ENCODE results near the gene CATSPERE. TPM values are rescaled to one million over a fixed set of nuclear protein-coding genes. Genes with fewer than 3 reads are reported as not detected.

Gene CATSPERE
- total and polyA plus RNA-seq, 11 donors, result 0.07 to 1.2 (median 0.25) TPM

DNA sequence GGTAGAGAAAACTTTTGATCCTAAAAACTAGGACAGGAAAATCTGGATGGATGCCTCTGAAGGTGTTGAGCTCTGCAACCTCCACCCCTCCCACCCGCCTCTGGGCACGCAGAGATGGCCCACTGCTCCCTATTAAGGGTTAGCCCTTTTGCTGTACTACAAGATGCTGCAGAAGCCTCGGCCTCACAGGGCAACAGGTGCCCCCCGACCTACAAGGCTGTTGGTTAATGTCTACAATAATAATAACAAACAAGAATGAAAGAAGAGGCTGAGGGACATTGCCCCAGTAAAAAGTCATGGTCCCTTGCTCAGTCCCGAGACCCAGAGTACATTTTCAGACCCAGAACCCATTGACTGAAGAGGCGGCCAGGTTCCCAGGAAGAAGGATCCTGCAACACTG lies 184.3 kb downstream of the CATSPERE start:
- TF ChIP-seq CTCF (IDR thresholded peaks at IDR 0.05) (no peak), POLR2A (IDR thresholded peaks at IDR 0.05) (no peak)
- 76 to 95% (median 80%) methylated on average over 5 to 6 of the region's 6 CpGs for WGBS, 4 donors
- Histone ChIP-seq H3K4me3 (no peak overlapping the region), H3K27me3 (peaks cover 0 to 6% (median 0%) of the 10 kb centered on the region in 9 donors), H3K4me1 (no peaks in the 10 kb centered on the region), H3K36me3 (no peaks in the 10 kb centered on the region), H3K27ac (no peak overlapping the region), H3K9me3 (no peaks in the 10 kb centered on the region)
- no peak for DNase-seq
- intact Hi-C loops (cut with DNase I), result no loop called here
- no peak for ATAC-seq

GRCh38 chr1:244645890-244646289 lies 184.8 kb downstream of the CATSPERE start:
- Histone ChIP-seq H3K4me1 (no peaks in the 10 kb centered on the region), H3K36me3 (no peaks in the 10 kb centered on the region), H3K9me3 (no peaks in the 10 kb centered on the region), H3K27ac (no peak overlapping the region), H3K4me3 (no peak overlapping the region), H3K27me3 (peaks cover 0 to 6% (median 0%) of the 10 kb centered on the region in 9 donors)
- intact Hi-C loops (cut with DNase I), result no loop called here
- no peak for DNase-seq
- ATAC-seq, result no peak
- WGBS, 4 donors, result 74 to 76% (median 75%) methylated on average over 5 to 6 of the region's 6 CpGs
- no peak for TF ChIP-seq CTCF (IDR thresholded peaks at IDR 0.05)
- no peak for TF ChIP-seq POLR2A (IDR thresholded peaks at IDR 0.05)

GRCh38 chr1:244647819-244648218 lies 186.7 kb downstream of the CATSPERE start:
- H3K4me3 ChIP-seq, result no peak overlapping the region
- H3K4me1 ChIP-seq, result peaks cover 0 to 7% (median 0%) of the 10 kb centered on the region in 12 donors
- ATAC-seq (no peak), DNase-seq (no peak)
- 65 to 80% (median 73%) methylated on average over 6 of the region's 6 CpGs for WGBS, 4 donors
- H3K9me3 ChIP-seq, result no peaks in the 10 kb centered on the region
- H3K36me3 ChIP-seq, result no peaks in the 10 kb centered on the region
- H3K27ac ChIP-seq, result no peak overlapping the region
- TF ChIP-seq CTCF (IDR thresholded peaks at IDR 0.05) (no peak), POLR2A (IDR thresholded peaks at IDR 0.05) (no peak)
- no peaks in the 10 kb centered on the region for H3K27me3 ChIP-seq
- intact Hi-C loops (cut with DNase I), result no loop called here

- peaks cover 0 to 5% (median 0%) of the 10 kb centered on the region in 9 donors for H3K36me3 ChIP-seq
- no peak for TF ChIP-seq POLR2A (IDR thresholded peaks at IDR 0.05)
- no peak for TF ChIP-seq CTCF (IDR thresholded peaks at IDR 0.05)
- H3K4me1 ChIP-seq, result peaks cover 0 to 40% (median 23%) of the 10 kb centered on the region in 12 donors
- peak overlapping the region; percentile 33 to 98 (median 94) for H3K27ac ChIP-seq
- intact Hi-C loops (cut with DNase I), result loop anchor here in 8 of 10 donors (1.0 to 10.0 kb wide), 13 partner anchors 21 to 391 kb away; partner anchors contain the start of genes ADSS2 (in 6 of the 8), CATSPERE (in 2 of the 8), COX20 (in 1 of the 8) and HNRNPU (in 1 of the 8)
- no peaks in the 10 kb centered on the region for H3K27me3 ChIP-seq
- 37 to 43% (median 41%) methylated on average over 15 of the region's 15 CpGs for WGBS, 4 donors
- no peaks in the 10 kb centered on the region for H3K9me3 ChIP-seq
- ATAC-seq (peak in 1 of 4 donors; percentile 1), DNase-seq (no peak)
- peak overlapping the region; percentile 27 to 99 (median 88) for H3K4me3 ChIP-seq
These were observed 191.0 kb downstream of the CATSPERE start for GRCh38 chr1:244651956-244652622.

Data from heart left ventricle (tissue), 16 donors.